SIG-M5 (cell line): ENCODE results near the gene ZNF638.
A peak's percentile ranks its signal among the peaks of the same experiment; 100 is the strongest.
"Not testable (repeated sequence)": the region's sequence is repeated elsewhere in the genome, so short reads cannot be mapped to it uniquely, and the experiment has no call there.

Source experiments
- DNase-seq: peaks from one replicate; lab custom pipeline; 2025; lab: John Stamatoyannopoulos, UW

The ZNF638 gene

DNA sequence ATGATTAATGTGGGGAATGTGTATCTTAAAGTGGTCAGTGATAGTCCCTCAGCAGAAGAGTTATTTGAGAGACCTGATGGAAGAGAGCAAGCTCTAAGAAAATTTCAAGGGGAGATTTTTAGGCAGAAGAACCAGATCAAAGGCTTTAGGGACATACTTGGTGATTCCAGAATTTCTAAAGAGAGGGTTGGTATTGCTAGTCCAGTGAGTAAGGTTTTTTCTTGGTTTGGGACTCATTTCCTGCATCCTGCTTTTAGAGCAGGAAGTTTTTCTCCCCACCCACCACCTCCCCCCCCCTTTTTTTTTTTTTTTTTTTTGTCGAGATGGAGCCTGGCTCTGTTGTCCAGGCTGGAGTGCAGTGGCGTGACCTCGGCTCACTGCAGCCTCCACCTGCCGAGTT, 79.1 kb downstream of the ZNF638 start:
- DNase-seq, result no peak

DNA sequence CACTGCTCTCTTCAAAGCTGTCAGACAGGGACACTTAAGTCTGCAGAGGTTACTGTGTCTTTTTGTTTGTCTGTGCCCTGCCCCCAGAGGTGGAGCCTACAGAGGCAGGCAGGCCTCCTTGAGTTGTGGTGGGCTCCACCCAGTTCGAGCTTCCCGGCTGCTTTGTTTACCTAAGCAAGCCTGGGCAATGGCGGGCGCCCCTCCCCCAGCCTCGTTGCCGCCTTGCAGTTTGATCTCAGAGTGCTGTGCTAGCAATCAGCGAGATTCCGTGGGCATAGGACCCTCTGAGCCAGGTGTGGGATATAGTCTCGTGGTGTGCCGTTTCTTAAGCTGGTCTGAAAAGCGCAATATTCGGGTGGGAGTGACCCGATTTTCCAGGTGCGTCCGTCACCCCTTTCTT, 85.3 kb downstream of the ZNF638 start:
- not testable (repeated sequence) for DNase-seq

DNA sequence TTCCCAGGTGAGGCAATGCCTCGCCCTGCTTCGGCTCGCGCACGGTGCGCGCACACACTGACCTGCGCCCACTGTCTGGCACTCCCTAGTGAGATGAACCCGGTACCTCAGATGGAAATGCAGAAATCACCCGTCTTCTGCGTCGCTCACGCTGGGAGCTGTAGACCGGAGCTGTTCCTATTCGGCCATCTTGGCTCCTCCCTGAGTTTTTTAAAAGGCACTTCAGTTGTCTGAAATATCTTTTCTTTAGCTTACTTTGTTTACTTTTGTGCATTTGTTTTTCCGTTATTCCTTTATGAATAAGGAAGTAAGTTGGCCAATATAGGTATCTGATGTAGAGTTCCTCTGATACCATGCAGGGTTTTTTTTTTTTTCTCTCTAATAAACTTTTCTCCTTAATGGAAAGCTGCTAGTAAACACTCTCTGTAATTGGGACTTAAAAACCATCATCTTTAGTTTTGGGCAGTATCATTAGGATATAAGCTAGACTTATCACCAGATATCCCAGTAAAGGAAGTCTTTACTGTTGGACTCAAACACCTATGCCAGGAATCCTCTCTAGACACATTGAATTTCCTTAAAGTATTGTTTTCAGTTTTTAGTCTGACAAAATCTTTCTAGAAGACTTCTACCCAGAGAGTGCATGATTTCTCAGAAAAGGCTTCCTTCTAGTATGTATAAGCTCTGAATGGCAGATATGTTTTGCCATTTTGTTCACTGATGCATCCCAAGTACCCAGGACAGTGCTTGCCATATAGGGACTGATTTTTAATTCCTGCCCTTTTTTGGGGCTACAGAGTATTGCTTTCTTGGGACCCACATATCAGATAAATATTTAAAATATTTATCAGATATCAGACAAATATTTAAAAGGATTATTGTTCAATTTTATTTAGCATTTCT, 86.0 kb downstream of the ZNF638 start:
- no peak for DNase-seq

DNA sequence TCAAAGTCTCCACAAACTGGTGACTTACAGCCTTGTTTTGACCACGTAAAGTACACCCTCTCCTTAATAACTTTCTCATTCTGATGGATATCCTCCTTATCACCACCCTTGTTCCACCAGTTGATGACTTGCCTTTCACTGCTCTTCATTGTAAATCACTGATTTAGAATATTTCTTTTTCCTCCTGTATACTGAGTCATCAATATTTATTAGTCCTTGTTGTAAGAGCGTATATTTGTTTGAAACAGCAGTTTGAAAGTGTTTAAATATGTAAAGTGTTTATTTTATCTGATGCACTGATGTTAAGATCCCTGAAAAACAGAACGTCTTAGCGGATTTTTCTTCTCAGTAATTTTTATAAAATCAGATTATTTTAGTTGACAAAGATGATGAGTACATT, 87.6 kb downstream of the ZNF638 start:
- DNase-seq, result no peak

DNA sequence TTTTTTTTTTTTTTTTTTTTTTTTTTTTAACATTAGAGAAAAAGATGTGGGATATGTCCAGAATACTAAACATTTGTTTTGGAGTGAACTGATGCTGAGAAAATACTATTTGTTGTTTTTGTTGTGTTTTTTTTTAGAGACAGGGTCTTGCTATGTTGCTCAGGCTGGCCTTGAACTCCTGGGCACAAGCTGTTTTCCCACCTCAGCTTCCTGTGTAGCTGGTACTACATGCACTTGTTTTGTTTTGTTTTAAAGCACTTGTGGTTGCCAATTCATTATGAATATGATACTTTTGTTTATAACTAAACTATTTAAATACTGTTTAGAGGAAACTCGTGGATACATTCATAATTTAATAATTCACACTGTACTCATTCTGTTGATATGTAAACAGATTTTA, 88.4 kb downstream of the ZNF638 start:
- DNase-seq, result no peak

DNA sequence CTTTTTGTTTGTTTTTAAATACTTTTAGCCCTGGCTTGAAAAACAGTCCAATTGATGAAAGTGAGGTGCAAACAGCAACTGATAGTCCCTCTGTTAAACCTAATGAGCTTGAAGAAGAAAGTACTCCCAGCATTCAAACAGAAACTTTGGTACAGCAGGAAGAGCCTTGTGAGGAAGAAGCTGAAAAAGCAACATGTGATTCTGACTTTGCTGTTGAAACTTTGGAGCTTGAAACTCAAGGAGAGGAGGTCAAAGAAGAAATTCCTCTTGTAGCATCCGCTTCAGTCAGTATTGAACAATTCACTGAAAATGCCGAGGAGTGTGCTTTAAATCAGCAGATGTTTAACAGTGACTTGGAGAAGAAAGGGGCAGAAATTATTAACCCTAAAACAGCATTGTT, 91.2 kb downstream of the ZNF638 start:
- DNase-seq, result no peak

DNA sequence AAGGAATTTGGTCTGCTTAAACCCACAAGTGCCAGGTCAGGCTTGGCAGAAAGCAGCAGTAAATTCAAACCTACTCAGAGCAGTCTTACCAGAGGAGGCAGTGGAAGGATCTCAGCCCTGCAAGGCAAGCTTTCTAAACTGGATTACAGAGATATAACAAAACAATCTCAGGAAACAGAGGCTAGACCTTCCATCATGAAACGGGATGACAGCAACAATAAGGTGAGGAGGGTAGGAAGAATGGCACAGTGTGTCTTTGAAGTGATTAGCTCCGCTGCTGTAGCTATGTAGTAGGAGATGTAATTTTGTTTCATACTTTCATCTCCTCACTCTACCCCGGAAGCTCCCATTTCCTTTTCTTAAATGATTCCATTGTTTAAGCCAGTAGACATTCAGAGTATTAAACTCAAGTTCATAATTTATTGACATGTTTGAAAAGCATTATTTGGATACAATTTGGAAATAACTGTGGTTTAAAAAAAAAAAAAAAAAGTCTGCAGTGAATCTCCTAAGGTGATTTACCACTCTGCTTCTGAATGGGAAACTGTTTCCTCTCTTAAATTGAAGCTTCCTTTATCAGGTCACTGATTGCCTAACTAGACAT, 92.3 kb downstream of the ZNF638 start:
- DNase-seq, result no peak

DNA sequence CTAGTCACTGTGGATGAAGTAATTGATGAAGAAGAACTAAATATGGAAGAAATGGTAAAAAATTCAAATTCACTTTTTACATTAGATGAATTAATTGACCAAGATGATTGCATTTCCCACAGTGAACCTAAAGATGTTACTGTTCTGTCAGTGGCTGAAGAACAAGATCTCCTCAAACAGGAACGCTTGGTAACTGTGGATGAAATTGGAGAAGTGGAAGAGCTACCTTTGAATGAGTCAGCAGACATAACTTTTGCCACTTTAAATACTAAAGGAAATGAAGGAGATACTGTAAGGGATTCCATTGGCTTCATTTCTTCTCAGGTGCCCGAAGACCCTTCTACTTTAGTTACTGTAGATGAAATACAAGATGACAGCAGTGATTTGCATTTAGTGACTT, 95.1 kb downstream of the ZNF638 start:
- DNase-seq, result no peak

DNA sequence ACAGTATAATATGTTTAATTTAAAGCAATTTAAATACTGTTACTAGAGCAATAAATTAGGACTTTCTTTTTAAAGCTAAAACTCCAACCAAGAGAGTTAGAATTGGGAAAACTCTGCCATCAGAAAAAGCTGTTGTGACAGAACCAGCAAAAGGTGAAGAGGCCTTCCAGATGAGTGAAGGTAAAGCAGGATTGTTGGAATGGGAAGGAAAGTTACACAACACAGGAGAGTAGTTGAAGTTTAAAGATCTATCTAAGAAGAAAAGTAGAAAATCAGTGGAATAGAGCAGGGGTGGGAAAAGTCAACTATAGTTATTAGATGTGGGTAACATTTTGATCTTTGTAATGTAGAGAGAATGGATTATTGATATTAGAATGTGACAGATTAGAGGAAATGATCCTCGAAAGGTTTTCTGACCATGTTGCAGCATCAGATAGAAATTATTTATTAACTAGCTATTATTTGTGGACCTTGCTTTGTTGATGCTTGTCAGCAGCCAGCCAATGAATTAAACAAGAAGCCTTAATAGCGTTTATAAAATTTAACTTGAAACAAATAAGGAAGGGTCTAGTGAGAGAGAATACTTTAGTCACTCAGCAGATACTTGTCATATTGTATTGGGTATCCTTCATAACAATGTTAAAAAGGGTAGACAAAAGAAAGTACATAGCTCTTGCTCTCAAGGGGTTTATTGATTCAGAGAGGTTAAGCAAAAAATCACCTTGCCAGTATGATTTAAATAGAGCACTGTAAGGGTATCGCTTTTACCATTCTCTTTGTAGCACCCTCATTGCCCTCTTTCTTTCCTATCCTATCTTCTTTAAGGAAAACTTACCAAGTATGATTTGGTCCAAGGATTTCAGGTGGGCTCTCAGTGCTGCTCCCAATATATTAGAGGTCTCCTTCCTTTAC, 97.1 kb downstream of the ZNF638 start:
- DNase-seq, result no peak

DNA sequence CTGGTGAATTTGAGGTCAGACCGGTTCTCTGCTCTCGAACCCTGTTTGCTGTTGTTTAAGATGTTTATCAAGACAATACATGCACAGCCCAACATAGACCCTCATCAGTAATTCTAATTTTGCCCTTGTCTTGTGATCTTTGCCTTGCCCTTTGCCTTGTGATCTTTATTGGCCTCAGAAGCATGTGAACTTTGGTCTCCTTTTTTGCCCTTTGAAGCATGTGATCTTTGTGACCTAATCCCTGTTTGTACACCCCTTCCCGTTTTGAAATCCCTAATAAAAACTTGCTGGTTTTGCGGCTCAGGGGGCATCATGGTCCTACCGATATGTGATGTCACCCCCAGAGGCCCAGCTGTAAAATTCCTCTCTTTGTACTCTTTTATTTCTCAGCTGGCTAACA, 113.6 kb downstream of the ZNF638 start:
- DNase-seq, result not testable (repeated sequence)

DNA sequence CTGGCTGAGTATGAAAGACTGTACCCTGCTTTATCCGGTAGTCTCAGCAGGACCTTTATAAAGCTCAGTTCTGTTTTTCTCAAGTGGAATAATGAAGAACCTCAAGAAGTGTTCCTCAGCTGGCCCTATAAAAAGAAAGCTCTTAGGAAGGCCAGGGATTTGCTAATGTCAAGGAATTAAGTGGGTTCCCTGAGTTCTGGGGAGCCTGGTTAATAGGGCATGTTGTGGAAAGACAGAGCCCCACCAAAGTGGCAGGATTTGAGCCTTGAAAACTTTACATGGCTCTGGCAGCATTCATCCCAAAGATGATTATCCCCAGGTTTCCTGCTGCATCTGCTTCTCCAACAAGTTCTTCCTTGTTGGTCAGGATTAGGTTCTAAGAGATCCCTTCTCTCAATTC, 114.9 kb downstream of the ZNF638 start:
- DNase-seq, result no peak

DNA sequence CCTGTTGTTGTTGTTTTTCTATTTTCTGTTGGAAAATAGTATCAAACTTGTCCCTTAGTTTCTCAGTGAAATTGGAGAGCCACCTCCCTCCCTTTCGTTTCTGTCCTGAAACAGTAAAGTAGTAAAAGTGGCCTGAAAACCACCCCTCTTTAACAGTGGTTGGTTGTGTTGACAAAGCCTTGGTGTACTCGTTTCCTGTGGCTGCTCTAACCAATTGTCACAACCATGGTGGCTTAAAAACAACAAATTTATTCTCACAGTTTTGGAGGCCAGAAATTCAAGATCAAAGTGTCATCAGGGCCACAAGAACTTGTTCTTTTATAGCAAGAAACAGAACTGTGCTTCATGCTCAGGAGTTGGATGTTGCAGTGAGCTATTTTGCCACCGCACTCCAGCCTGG, 117.8 kb downstream of the ZNF638 start:
- DNase-seq, result no peak

DNA sequence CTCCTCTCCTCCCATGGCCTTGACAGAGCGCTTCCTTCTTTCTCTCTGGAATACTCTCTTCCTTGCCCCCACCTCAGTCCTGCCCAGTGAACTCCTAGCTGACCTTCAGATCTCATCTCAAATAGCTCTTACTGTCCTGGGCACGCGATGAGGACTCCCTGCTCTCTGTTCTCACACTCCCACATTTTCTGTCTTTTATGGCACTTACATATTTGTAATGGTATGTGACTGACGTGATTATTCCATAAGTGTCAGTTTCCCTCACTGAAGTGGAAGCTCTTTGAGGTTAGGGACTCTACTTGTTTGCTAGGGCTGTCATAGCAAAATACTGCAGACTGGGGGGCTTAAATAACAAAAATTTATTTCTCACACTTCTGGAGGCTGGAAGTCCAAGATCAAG, 120.1 kb downstream of the ZNF638 start:
- DNase-seq, result no peak

DNA sequence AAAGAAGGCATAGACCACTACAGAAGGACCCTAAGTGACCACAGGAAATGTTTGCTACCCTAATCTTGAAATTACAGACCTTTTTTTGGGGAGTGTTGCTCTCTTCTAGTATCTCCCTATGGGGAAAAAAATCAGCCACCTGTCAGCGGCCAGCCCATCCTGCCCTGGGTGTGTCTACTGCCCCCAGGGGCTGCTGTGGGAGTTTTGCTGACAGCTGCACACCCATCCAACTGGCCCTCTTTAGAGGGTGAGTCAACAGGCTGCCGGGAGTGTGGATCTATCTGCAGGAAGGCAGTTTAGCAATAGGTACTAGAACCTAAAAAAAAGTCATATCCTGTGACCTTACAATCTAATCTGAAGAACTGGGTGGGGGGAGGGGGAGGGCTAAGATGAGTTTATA, 121.0 kb downstream of the ZNF638 start:
- DNase-seq, result peak; percentile 88

DNA sequence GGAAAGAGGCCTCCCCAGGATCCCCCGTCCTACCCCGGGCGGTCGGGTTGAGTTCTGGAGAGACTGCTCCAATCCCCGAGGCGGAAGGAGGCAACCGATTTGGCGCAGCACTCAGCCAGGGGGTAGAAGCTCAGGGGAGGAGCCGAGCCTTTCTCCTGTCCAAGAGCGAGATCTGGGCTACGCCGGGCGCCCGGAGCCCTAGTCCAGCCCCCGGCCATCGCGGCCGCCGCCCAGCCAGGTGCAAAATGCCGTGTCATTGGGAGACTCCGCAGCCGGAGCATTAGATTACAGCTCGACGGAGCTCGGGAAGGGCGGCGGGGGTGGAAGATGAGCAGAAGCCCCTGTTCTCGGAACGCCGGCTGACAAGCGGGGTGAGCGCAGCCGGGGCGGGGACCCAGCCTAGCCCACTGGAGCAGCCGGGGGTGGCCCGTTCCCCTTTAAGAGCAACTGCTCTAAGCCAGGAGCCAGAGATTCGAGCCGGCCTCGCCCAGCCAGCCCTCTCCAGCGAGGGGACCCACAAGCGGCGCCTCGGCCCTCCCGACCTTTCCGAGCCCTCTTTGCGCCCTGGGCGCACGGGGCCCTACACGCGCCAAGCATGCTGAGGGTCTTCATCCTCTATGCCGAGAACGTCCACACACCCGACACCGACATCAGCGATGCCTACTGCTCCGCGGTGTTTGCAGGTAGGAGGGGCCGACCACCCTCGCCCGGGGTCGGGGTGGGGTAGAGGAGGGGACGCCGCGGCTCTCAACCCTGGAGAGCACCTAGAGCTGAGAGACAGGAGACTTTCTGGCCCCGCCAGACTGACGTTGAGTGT, 122.0 kb downstream of the ZNF638 start, which contains the start of gene DYSF:
TSS of gene DYSF (plus strand) at position 158 of the 817 bp plus-strand sequence.
- no peak for DNase-seq

DNA sequence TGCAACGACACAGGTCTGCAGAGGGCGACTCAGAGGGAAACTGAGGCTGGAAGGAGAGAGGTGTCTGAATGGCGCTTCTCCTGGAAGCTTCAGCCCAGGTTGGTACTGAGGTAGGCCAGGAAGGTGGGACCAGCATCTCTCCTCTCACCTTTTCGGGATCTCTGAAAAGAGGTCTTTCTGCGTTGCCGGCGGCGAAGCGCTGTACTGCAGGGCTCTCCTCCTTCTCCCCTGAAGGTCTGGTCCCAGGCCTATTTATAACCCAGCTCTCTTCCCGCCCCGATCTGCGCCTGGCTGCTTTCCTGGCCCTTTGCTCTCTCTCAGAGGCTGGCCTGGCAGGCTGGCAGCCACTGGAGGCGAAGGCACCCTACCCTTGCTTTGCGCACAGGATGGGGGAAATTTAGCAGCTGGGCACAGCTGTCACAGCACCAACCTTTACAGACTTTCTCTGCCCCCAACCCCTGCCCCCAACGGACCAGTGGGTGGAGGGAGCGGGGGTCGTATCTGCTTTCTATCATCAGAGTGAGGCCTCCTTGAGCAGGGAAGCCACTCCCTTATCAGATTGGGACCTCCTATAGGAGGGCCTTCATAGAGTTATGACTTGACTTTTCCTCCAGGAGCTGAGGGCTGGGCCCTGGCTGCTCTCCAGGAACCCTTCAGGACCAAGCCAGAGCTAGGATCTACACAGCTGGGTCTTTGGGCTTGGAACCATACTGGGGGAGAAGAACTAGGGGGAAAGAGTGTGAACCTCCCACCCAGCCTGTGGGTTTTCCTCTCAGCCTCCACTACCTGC, 122.8 kb downstream of the ZNF638 start:
- no peak for DNase-seq

DNA sequence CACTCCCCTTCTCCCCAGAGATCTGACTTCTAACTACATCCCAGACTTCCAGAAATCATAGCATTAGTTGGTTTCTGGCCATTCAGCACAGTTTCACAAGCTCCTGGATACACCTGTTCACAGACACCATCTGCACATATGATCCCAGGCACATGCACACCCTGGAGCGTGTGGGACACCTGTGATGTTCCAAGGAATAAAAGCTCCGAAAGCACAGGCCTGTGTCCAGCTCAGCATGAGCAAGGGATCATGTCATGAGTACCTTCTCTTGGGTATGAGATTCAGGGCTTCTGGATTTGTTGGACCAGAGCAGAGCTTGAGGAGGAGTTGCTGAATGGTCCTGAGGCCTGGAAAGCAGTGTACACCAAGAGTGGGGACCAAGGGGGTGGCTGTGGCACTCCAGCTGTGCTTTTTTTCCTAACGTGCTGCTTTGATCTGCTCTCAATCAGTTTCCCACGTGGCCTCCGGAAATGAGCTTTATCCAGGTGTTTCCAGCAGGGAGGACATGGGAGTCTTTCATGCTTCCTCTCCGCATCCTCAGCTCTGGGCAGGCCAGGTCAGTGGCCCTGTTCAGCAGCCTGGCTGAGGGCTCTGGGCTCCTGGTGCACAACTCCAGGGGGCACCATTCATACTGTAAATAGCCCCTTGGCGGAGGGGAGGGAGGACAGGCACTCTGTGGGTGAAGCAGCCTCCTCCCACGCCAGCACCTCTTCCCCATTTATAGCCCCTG, 123.6 kb downstream of the ZNF638 start:
- DNase-seq, result no peak

DNA sequence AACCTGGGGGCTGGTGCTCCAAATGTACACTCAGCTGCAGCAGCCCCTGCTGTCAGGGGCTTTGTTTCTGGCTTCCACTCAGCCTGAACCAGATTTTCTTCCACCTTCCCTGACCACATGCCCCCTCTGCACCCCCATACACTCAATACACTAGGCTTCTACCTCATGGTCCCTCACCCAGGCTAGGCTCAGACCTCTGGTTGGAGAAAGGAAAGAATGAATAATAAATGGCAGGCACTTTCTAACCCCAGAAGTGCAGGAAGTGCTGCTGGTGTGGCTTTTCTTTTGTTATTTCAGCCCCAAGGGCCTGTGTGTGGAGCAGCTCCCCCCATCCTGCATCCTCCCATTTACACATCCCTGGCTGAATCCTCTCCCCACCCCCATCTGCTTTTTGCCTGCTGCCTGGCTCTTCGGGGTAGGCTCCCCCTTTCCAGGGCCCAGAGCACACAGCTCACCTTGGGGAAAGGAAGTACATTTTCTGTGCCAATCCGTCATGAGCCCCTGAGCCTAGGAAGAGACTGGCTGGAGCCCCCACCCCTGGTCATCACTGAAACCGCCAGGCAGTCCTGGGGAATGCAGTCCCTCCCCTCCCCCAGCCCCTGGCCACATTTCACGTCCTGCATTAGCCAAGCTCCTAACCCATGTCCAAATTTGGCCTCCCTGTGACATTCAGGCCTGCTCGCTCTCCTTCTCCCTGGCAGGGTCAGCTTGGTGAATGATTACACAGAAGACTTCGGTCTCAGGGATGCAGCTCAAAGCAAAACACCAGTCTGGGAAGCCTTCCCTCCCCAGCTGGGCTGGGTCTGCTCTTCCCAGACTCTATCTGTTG, 124.4 kb downstream of the ZNF638 start:
- no peak for DNase-seq

DNA sequence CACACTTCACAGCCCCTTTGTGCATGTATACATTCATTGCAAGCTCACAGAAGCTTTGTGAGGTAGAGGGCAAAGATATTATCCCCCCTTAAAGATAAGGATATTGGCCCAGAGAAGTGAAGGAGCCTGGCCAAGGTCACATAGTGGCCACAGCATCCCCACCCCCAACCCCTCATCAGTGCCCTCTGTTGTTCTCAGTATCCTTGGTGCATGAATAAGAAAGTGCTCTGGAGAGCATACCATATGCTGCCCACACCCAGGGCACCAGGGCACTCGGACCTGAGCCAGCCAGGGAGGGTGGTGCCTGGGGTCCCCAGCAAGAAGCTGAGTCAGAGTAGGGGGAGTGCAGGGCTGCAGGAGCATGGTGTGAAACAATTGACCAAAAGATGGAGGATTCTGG, 125.0 kb downstream of the ZNF638 start:
- DNase-seq, result no peak
